Gastrocnemius medialis (tissue), 4 donors: Measurements from ENCODE around the gene TNNT3. TPM values are rescaled to one million over a fixed set of nuclear protein-coding genes. Genes with fewer than 3 reads are reported as not detected.
A peak's percentile ranks its signal among the peaks of the same experiment; 100 is the strongest.

ENCODE experiments used
- ATAC-seq, 2 donors: fragments of 150-250 bp; one replicate each; pipeline ENCODE4 v1.9.1; 2016
- DNase-seq, 2 donors: peaks; one replicate each; pipeline ENCODE4 v3.0.0-alpha.2; 2019
- H3K27ac ChIP-seq, 4 donors: fragments of 200-600 bp; sonication (generic); 1 replicate in 1 of 4; 2 replicates in 3 of 4; pipeline ENCODE4 v1.5.1; 2016 to 2018; ENCODE audit warnings: mild to moderate bottlenecking in 2 of 4, moderate library complexity in 1 of 4
- H3K27me3 ChIP-seq, 3 donors: fragments of 200-600 bp; sonication (generic) in 2 of 3; 1 replicate in 1 of 3; 2 replicates in 2 of 3; pipeline versions ENCODE4 v1.5.1 to v1.6.0; 2016 to 2019; ENCODE audit warnings: mild to moderate bottlenecking in 1 of 3, moderate library complexity in 1 of 3
- H3K36me3 ChIP-seq, 2 donors: fragments of 200-600 bp; sonication (generic) in 1 of 2; one replicate each; pipeline ENCODE4 v1.5.1; 2017 to 2018
- H3K4me1 ChIP-seq, 2 donors: fragments of 200-600 bp; sonication (generic) in 1 of 2; one replicate each; pipeline ENCODE4 v1.5.1; 2016 to 2017; ENCODE audit warnings: mild to moderate bottlenecking in 2 of 2
- H3K4me3 ChIP-seq, 4 donors: fragments of 200-600 bp; sonication (generic) in 3 of 4; 1 replicate in 1 of 4; 2 replicates in 3 of 4; pipeline ENCODE4 v1.5.1; 2016 to 2019; ENCODE audit warnings: mild to moderate bottlenecking in 2 of 4
- H3K9me3 ChIP-seq, 3 donors: fragments of 200-600 bp; sonication (generic) in 2 of 3; 1 replicate in 1 of 3; 2 replicates in 2 of 3; pipeline ENCODE4 v1.5.1; 2016 to 2019
- POLR2A ChIP-seq, 2 donors: fragments of 450-650 bp; IDR thresholded peaks; one replicate each; pipeline ENCODE4 v1.6.1; 2017; ENCODE audit warnings: antibody characterized with exemption in 2 of 2, mild to moderate bottlenecking in 2 of 2, moderate library complexity in 2 of 2
- in situ Hi-C, 4 donors: fragments of 200-750 bp; cut with MboI; loops; one replicate each; pipeline versions ENCODE4 v1.15.0 to v1.8.0; 2017; ENCODE audit warnings: low sequenced_read_pairs in 4 of 4
- intact Hi-C: fragments of 100-400 bp; cut with DNase I; formaldehyde crosslinking; loops from one replicate; pipeline ENCODE4 v1.15.1; 2023; ENCODE audit warnings: low total_unique reads
- total RNA-seq, 4 donors: library from RNA; depleted of rRNA; stranded (reverse); fragments of >200 nt; gene quantifications; one replicate each; pipeline versions ENCODE4 v1.1.0 to v1.2.3, GENCODE V29; 2016
- TF ChIP-seq, protein P1 (sequence below), 5 experiments: fragments of 450-650 bp in 3 of 5; fragments of 200-600 bp in 2 of 5; sonication (generic) in 2 of 5; IDR thresholded peaks in 4 of 5; conservative IDR thresholded peaks in 1 of 5; 1 replicate in 4 of 5; 2 replicates in 1 of 5; pipeline ENCODE4 v1.5.1; 2016 to 2019; ENCODE audit warnings: antibody characterized with exemption in 5 of 5, mild to moderate bottlenecking in 3 of 5, moderate library complexity in 3 of 5

The TNNT3 gene
- total RNA-seq, 4 donors from 2014 or later, result 1,260 to 3,441 (median 1,835) TPM

DNA sequence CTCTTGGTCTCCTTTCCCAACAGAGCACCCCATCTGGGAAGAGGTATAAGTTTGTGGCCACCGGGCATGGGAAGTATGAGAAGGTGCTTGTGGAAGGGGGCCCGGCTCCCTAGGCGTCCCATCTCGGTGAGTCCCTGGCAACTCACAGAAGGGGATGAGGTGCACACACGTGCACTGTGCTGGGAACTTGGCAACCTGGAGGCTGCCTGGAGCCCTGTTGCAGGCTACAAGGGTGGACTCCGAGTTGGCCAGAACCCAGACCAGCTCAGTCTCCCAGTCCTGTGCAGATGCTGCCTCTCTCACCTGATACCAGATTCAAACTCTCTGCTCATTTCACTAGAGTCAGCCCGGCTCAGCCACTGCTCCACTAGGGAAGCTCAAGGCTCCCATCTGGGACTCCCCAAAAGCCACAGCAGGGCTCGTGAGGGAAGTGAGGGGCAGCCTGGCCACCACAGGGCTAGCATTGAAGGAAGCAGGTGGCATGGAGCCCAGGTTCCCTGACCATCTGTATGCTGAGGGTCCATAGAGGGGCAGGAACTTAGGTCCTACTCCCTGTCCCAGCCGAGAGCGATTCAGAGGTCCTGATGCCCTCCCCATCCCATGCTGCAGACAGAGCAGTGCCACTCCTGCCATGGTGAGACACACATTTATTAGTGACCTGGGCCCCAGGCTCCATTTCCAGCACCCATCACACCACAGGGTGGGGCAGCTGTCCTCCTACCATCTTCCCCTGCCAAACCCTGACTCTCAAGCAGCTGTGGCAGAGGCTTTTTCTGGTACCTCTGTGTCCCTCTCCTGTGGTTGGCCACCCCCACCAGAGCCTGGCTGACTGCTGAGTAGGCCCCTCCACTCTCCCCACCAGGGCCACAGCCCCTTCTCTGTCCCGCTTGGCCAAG is 31.8 kb upstream of the TNNT3 start:
- H3K36me3 ChIP-seq, result no peaks in the 10 kb centered on the region
- no peak overlapping the region for H3K4me3 ChIP-seq
- in situ Hi-C loops (loop anchor here in 1 of 4 donors (25.0 kb wide), 1 partner anchor 275 kb away; the partner anchor contains the start of genes INS and TH), intact Hi-C loops (no loop called here)
- DNase-seq (peak in 1 of 2 donors; percentile 32), ATAC-seq (no peak)
- TF ChIP-seq, protein P1, sequence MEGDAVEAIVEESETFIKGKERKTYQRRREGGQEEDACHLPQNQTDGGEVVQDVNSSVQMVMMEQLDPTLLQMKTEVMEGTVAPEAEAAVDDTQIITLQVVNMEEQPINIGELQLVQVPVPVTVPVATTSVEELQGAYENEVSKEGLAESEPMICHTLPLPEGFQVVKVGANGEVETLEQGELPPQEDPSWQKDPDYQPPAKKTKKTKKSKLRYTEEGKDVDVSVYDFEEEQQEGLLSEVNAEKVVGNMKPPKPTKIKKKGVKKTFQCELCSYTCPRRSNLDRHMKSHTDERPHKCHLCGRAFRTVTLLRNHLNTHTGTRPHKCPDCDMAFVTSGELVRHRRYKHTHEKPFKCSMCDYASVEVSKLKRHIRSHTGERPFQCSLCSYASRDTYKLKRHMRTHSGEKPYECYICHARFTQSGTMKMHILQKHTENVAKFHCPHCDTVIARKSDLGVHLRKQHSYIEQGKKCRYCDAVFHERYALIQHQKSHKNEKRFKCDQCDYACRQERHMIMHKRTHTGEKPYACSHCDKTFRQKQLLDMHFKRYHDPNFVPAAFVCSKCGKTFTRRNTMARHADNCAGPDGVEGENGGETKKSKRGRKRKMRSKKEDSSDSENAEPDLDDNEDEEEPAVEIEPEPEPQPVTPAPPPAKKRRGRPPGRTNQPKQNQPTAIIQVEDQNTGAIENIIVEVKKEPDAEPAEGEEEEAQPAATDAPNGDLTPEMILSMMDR (IDR thresholded peaks at IDR 0.05 in 4 of 5, conservative IDR thresholded peaks at IDR 0.05 in 1 of 5), result no peak
- no peak for TF ChIP-seq POLR2A (IDR thresholded peaks at IDR 0.05)
- H3K9me3 ChIP-seq, result no peaks in the 10 kb centered on the region
- H3K4me1 ChIP-seq, result peaks cover 19 to 45% of the 10 kb centered on the region in 2 donors
- H3K27me3 ChIP-seq, result no peaks in the 10 kb centered on the region
- H3K27ac ChIP-seq, result peak overlapping the region; percentile 15 to 87 (median 66)

DNA sequence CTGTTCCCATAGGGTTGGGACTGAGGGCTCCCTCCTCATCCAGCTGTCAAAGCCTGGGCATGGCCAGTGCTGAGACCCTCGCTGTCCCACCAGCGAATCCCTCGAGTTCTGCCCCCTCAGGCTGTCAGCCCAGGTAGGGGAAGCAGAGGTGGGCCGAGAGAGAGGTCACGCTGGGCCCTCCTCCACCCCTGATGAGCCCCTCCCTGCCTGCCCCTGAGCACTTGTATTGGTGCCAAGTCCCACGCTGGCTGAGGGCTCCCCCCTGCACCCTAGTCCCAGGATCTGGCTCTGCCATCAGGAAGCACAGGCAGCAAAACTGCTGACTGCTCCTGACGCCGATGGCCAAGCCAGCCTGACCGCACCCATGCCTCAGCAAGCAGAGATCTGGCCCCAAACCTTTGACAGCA is 31.2 kb upstream of the TNNT3 start:
- no peaks in the 10 kb centered on the region for H3K27me3 ChIP-seq
- no peak overlapping the region for H3K4me3 ChIP-seq
- peak overlapping the region; percentile 15 to 87 (median 66) for H3K27ac ChIP-seq
- no peaks in the 10 kb centered on the region for H3K9me3 ChIP-seq
- TF ChIP-seq POLR2A (IDR thresholded peaks at IDR 0.05), result no peak
- TF ChIP-seq, protein P1 (IDR thresholded peaks at IDR 0.05 in 4 of 5, conservative IDR thresholded peaks at IDR 0.05 in 1 of 5), result no peak
- ATAC-seq, result no peak
- in situ Hi-C loops, result loop anchor here in 1 of 4 donors (25.0 kb wide), 1 partner anchor 274 kb away; the partner anchor contains the start of genes INS and TH
- H3K4me1 ChIP-seq, result peaks cover 16 to 42% of the 10 kb centered on the region in 2 donors
- intact Hi-C loops, result no loop called here
- peak in 1 of 2 donors; percentile 13 for DNase-seq
- no peaks in the 10 kb centered on the region for H3K36me3 ChIP-seq

DNA sequence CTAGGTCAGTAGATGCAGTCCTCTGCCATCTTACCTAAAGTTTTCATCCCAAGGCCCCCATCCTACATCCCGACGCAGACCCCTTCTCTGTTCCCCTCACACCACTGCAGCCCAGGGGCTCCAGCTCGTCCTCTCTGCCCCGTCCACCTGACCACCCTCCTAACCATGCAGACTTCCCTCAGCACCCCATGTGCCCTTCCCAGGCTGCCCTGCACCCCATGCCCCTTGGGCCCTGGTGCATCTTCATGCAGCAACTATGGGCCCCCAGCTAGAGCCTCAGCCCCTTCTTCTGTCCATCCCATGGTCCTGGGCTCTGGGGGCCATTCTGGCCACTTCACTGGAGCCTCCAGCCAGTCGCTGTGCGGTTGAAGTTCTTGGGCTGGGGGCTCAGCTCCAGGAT is 30.7 kb upstream of the TNNT3 start:
- H3K27ac ChIP-seq, result peak overlapping the region in 2 of 4 donors; percentile 84 to 87
- H3K27me3 ChIP-seq, result no peaks in the 10 kb centered on the region
- H3K36me3 ChIP-seq, result no peaks in the 10 kb centered on the region
- no peaks in the 10 kb centered on the region for H3K9me3 ChIP-seq
- H3K4me1 ChIP-seq, result peaks cover 16 to 42% of the 10 kb centered on the region in 2 donors
- intact Hi-C loops, result no loop called here
- no peak for ATAC-seq
- no peak for TF ChIP-seq POLR2A (IDR thresholded peaks at IDR 0.05)
- TF ChIP-seq, protein P1 (IDR thresholded peaks at IDR 0.05 in 4 of 5, conservative IDR thresholded peaks at IDR 0.05 in 1 of 5), result no peak
- DNase-seq, result no peak
- no peak overlapping the region for H3K4me3 ChIP-seq
- in situ Hi-C loops, result loop anchor here in 1 of 4 donors (25.0 kb wide), 1 partner anchor 273 kb away; the partner anchor contains the start of genes INS and TH

DNA sequence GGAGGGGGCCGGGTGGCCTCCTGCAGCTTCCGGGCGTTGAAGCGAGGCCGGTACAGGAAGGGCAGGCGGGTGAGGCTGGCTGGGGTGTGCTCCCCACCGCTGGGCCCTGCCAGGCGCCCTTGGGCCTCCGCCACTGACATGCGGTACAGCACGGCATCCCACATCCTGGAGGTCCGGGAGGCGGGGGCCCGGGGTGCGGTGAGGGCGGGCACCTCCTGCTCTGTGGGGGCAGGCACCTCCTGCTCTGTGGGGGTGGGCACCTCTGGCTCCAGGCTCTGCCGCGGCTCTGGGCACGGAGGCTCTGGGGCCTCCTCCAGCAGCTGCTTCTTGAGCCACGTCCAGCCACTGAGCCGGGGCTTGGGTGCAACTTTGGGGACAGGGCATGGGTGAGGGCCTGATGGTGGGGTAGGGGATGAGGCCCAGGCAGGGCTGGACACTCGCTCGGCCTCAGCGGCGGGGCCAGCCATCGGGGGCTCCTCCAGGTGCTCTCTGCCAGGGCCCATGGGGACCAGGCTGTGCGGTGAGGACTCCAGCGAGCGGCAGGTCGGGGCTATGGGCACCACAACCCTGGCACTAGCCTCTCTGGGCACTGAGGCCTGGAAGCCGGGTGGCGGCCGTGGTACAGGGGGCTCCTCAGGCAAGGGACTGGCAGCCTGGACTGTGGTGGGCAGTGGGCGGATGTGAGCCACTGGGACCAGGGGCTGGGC is 30.1 kb upstream of the TNNT3 start:
- Histone ChIP-seq H3K36me3 (no peaks in the 10 kb centered on the region), H3K4me1 (peaks cover 16 to 42% of the 10 kb centered on the region in 2 donors), H3K27me3 (no peaks in the 10 kb centered on the region), H3K9me3 (no peaks in the 10 kb centered on the region), H3K27ac (peak overlapping the region; percentile 26 to 87 (median 80)), H3K4me3 (no peak overlapping the region)
- DNase-seq, result peak in 1 of 2 donors; percentile 38
- no peak for ATAC-seq
- TF ChIP-seq, protein P1 (IDR thresholded peaks at IDR 0.05 in 4 of 5, conservative IDR thresholded peaks at IDR 0.05 in 1 of 5), result no peak
- TF ChIP-seq POLR2A (IDR thresholded peaks at IDR 0.05), result no peak
- in situ Hi-C loops, result loop anchor here in 1 of 4 donors (25.0 kb wide), 1 partner anchor 273 kb away; the partner anchor contains the start of genes INS and TH
- intact Hi-C loops, result no loop called here
